Hematopoietic multipotent progenitor cell (in vitro differentiated cells): ENCODE data around the gene GNE. TPM values are rescaled to one million over a fixed set of nuclear protein-coding genes. Genes with fewer than 3 reads are reported as not detected.

Experiments
- DNase-seq, 3 donors: peaks; one replicate each; pipeline ENCODE4 v3.0.0-alpha.2; 2011 to 2015; ENCODE audit warnings: low read depth in 2 of 3, low spot score in 2 of 3
- small RNA-seq: library from RNA; depleted of rRNA; stranded (forward); fragments of <200 nt; gene quantifications from one replicate; pipeline ENCODE3, GENCODE V24; 2012
- total RNA-seq: library from RNA; depleted of rRNA; stranded (reverse); fragments of >200 nt; gene quantifications from one replicate; pipeline ENCODE4 v1.2.3, GENCODE V29; 2012

The GNE gene
- total RNA-seq, 1 donor: 19.9 TPM

DNA sequence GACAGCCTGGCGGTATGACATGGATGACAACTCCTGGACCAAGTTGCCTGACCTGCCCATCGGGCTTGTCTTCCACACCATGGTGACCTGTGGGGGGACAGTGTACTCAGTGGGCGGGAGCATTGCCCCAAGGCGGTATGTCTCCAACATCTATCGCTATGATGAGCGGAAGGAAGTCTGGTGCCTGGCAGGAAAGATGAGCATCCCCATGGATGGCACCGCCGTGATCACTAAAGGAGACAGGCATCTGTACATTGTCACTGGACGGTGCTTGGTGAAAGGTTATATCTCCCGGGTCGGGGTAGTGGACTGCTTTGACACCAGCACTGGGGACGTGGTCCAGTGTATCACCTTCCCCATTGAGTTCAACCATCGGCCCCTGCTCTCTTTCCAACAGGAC, 87.7 kb downstream of the GNE start:
- DNase-seq: no peak

DNA sequence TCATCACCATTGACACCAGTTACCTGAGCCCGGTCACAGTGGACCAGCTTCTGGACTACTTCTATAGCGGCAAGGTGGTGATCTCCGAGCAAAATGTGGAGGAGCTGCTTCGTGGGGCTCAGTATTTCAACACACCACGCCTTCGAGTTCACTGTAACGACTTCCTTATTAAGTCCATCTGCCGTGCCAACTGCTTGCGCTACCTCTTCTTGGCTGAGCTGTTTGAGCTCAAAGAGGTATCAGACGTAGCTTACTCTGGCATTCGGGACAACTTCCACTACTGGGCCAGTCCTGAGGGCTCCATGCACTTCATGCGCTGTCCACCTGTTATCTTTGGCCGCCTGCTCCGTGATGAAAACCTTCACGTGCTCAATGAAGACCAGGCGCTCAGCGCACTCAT, 88.5 kb downstream of the GNE start:
- DNase-seq: no peak

DNA sequence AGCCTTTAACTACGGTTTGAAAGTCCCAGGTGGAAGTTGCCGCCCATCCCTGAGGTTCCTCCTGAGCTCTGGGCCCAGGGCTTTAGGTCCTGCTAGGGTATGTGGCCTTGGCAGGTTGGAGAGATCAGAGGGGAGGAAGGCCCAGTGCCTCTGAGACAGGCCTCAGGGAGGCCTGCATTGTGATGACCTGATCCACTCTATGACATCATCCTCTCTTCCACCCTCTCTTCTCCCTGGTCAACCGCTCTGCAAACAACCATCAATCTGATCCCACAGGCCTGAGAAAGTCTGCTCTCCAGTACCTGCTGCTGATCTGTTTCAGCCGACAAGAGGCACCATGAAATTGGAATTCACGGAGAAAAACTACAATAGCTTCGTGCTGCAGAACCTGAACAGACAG, 89.1 kb downstream of the GNE start, which contains the start of gene CCIN:
TSS of gene CCIN (plus strand) at position 223 of the 400 bp plus-strand sequence. CDS start at position 338, 115 bp downstream.
- DNase-seq: no peak

GRCh38 chr9:36166168-36166927, 91.9 kb downstream of the GNE start:
- peak; percentile 78 to 86 (median 80) for DNase-seq

DNA sequence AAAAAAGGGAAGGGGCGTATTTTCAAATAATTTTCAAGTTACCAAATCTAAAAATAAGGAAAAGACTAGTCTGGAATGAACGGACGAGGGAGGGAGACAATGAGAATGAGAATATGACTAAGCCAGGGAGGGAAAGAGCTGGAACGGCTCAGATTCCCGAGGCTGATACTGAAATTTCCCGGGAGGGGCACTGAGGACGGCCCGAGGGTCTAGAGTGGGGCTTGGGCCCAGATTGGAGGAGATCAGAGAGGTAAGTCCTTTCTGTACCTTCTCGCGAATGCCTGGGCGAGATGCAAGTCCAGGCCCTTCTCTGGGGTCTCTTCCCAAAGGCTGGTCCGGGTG, 92.5 kb downstream of the GNE start:
- DNase-seq: no peak

GRCh38 chr9:36164989-36165388, 93.3 kb downstream of the GNE start:
- DNase-seq: no peak

Small RNA genes lying within 50 kb of the gene (small RNA-seq; reads per million reads assigned to genes)
- not detected for gene RNU4-53P

Other genes starting within 250 kb of the GNE start
- 3.8 TPM for gene RECK, start 221.5 kb downstream of the GNE start, total RNA-seq
- 38.2 TPM for gene GLIPR2, start 121.7 kb downstream of the GNE start, total RNA-seq
- gene CCIN, start 89.1 kb downstream of the GNE start, total RNA-seq: 1.3 TPM
- gene CLTA, start 67.5 kb downstream of the GNE start, total RNA-seq: 149 TPM
- 29.1 TPM for gene RNF38, start 141.8 kb upstream of the GNE start, total RNA-seq